PC-3 (cell line): Measurements from ENCODE around the gene ADGRV1. TPM values are rescaled to one million over a fixed set of nuclear protein-coding genes. Genes with fewer than 3 reads are reported as not detected.

Experiments used
- ATAC-seq: fragments of 200-7000 bp; cut with Tn5 transposase; 2 replicates; pipeline ENCODE4 v1.9.1; 2020; ENCODE audit warnings: mild to moderate bottlenecking, moderate library complexity
- BruUV-seq: library from RNA; stranded (reverse); fragments of 400-500 nt; replicated peaks from 2 replicates; lab custom pipeline; 2021; lab: Mats Ljungman, UMichigan
- CTCF ChIA-PET: fragments of 300-600 bp; sonication (Branson Sonifier 250); formaldehyde crosslinking; loops from one replicate; lab custom pipeline; 2022; ENCODE audit warnings: antibody characterized with exemption; lab: Charles Lee
- POLR2A ChIA-PET: fragments of 300-600 bp; sonication (Branson Sonifier 250); formaldehyde crosslinking; loops from one replicate; lab custom pipeline; 2022; ENCODE audit warnings: antibody characterized with exemption; ENCODE audit not compliant: unreplicated experiment; lab: Charles Lee
- DNase-seq: peaks from one replicate; pipeline ENCODE4 v3.0.0-alpha.2; 2015
- H2AFZ ChIP-seq: fragments of 300-600 bp; sonication (generic); 2 replicates; pipeline ENCODE4 v1.6.0; 2016; ENCODE audit warnings: antibody characterized with exemption, low read length
- H3F3A ChIP-seq: fragments of 300-600 bp; sonication (generic); one replicate; pipeline ENCODE4 v1.6.0; 2017; ENCODE audit warnings: antibody characterized with exemption, low read length, control low read depth, mild to moderate bottlenecking; ENCODE audit not compliant: unreplicated experiment
- H3K27ac ChIP-seq: fragments of 300-600 bp; sonication (generic); 2 replicates; pipeline ENCODE4 v1.5.1; 2016; ENCODE audit warnings: mild to moderate bottlenecking, low read length
- H3K27me3 ChIP-seq: fragments of 300-600 bp; sonication (generic); 2 replicates; pipeline ENCODE4 v1.6.1; 2016; ENCODE audit warnings: low read length, mixed read lengths
- H3K36me3 ChIP-seq: fragments of 300-600 bp; sonication (generic); 2 replicates; pipeline ENCODE4 v1.6.1; 2016; ENCODE audit warnings: low read depth, mixed run types, low read length, mixed read lengths
- H3K4me1 ChIP-seq: fragments of 300-600 bp; sonication (generic); 2 replicates; pipeline ENCODE4 v1.5.1; 2016; ENCODE audit warnings: low read length; ENCODE audit not compliant: insufficient read depth
- H3K4me2 ChIP-seq: fragments of 300-600 bp; sonication (generic); 2 replicates; pipeline ENCODE4 v1.6.0; 2016; ENCODE audit warnings: low read length
- H3K4me3 ChIP-seq: fragments of 300-600 bp; sonication (generic); 2 replicates; pipeline ENCODE4 v1.5.1; 2016; ENCODE audit warnings: mild to moderate bottlenecking, low read length, mixed read lengths
- H3K79me2 ChIP-seq: fragments of 300-600 bp; sonication (generic); 2 replicates; pipeline ENCODE4 v1.6.1; 2017; ENCODE audit warnings: low read length, mixed read lengths
- H3K9ac ChIP-seq: fragments of 300-600 bp; sonication (generic); 2 replicates; pipeline ENCODE4 v1.6.0; 2016; ENCODE audit warnings: mild to moderate bottlenecking, low read length
- H3K9me2 ChIP-seq: fragments of 300-600 bp; sonication (generic); replicated peaks from 2 replicates; pipeline ENCODE4 v1.6.1; 2016; ENCODE audit warnings: mixed run types, low read length, mixed read lengths
- H3K9me3 ChIP-seq: fragments of 300-600 bp; sonication (generic); 2 replicates; pipeline ENCODE4 v1.6.1; 2016; ENCODE audit warnings: low read length, mixed read lengths
- H4K20me1 ChIP-seq: fragments of 300-600 bp; sonication (generic); 2 replicates; pipeline ENCODE4 v1.6.1; 2016; ENCODE audit warnings: low read length, mixed read lengths
- CTCF ChIP-seq: fragments of 300-600 bp; sonication (generic); conservative IDR thresholded peaks from 2 replicates; pipeline ENCODE4 v1.5.1; 2017; ENCODE audit warnings: antibody characterized with exemption, low read depth, mild to moderate bottlenecking, low read length
- EZH2 ChIP-seq: fragments of 300-600 bp; sonication (generic); IDR thresholded peaks from one replicate; pipeline ENCODE4 v1.6.1; 2017; ENCODE audit warnings: antibody characterized with exemption, mild to moderate bottlenecking, low read length; ENCODE audit not compliant: unreplicated experiment
- EZH2phosphoT487 ChIP-seq: fragments of 300-600 bp; sonication (generic); IDR thresholded peaks from 2 replicates; pipeline ENCODE4 v1.6.1; 2018; ENCODE audit warnings: mild to moderate bottlenecking, antibody characterized with exemption, low read length, borderline replicate concordance
- intact Hi-C: fragments of 100-400 bp; cut with micrococcal nuclease; formaldehyde crosslinking; loops from 2 replicates; pipeline ENCODE4 v1.9.0; 2023
- total RNA-seq: library from RNA; depleted of rRNA; stranded (reverse); fragments of >200 nt; gene quantifications from 2 replicates; pipeline ENCODE4 v1.2.3, GENCODE V29; 2014

ADGRV1 gene
- total RNA-seq, 1 experiment from 2014 or later, result 22.7 TPM

DNA sequence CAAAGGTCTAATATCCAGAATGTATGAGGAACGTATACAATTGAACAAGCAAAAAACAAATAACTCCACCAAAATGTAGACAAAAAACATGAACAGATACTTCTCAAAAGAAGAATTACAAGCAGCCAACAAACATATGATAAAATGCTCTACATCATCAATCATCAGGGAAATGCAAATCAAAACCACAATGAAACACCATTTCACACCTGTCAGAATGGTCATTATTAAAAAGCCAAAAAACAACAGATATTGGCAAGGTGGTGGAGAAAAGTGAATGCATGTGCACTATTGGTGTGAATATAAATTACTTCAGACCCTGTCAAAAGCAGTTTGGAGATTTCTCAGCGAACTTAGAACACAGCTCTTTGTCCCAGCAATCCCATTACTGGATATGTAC is 510.8 kb downstream of the ADGRV1 start:
- Histone ChIP-seq H3F3A (no peaks in the 10 kb centered on the region), H2AFZ (no peak overlapping the region), H3K9me2 (no peaks in the 10 kb centered on the region), H3K4me2 (no peak overlapping the region), H3K9me3 (no peaks in the 10 kb centered on the region), H3K27ac (no peak overlapping the region), H3K4me1 (peaks cover 13% of the 10 kb centered on the region), H4K20me1 (no peaks in the 10 kb centered on the region), H3K9ac (no peak overlapping the region), H3K36me3 (no peaks in the 10 kb centered on the region), H3K4me3 (no peak overlapping the region), H3K27me3 (no peaks in the 10 kb centered on the region), H3K79me2 (no peaks in the 10 kb centered on the region)
- no peak for DNase-seq
- intact Hi-C loops, result no loop called here
- ChIA-PET POLR2A (no interaction called here), CTCF (no interaction called here)
- no peak for ATAC-seq
- no TSS peak for BruUV-seq
- TF ChIP-seq EZH2 (no peak), CTCF (no peak), EZH2phosphoT487 (no peak)

DNA sequence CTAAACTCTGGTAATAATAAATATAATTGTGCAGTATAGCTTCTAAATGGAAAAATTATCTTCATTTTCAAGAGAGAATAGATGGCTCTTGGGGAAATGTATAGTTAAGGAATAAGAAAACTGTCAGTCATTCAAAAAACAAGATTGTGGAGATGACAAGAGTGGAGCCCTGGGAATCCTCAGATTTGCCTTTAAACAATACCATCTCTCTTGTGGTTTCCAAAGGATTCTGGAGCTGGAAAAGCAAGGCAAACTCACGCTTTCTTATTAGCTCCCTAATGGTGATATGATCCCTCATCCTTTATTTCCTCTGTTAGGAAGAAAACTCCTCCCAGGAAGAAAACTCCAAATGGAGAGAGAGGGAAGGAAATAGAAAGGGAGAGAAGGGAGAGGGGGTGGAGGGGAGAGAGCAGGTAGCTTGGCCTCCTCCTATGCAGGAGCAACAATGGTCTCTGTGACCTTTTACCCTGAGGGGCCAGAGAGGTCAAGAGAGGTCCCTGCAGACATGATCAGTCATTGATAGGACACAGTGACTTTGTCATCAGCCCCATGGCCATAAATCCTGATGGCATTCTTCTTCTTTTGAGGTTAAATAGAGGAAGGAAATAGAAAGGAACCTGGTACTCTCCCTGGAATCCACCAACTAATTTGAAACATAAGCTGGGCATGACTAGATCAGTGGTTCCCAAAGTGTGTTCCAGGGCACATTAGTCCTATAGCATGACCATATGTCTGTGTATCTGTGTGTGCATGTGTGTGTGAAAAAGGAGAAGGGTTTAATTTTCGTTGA is 512.4 kb downstream of the ADGRV1 start:
- Histone ChIP-seq H3K36me3 (no peaks in the 10 kb centered on the region), H3K27ac (no peak overlapping the region), H3K27me3 (no peaks in the 10 kb centered on the region), H3K9me2 (no peaks in the 10 kb centered on the region), H2AFZ (no peak overlapping the region), H3K79me2 (no peaks in the 10 kb centered on the region), H3K4me3 (no peak overlapping the region), H3K4me1 (peaks cover 14% of the 10 kb centered on the region), H4K20me1 (no peaks in the 10 kb centered on the region), H3F3A (no peaks in the 10 kb centered on the region), H3K9me3 (no peaks in the 10 kb centered on the region), H3K4me2 (no peak overlapping the region), H3K9ac (no peak overlapping the region)
- POLR2A ChIA-PET, result interaction anchor here (0.6 kb wide), 1 partner anchor 14 kb away, joined by 5 read pairs; no protein-coding TSS in a partner anchor
- no peak for ATAC-seq
- intact Hi-C loops, result no loop called here
- CTCF ChIA-PET, result no interaction called here
- TF ChIP-seq EZH2phosphoT487 (no peak), CTCF (no peak), EZH2 (no peak)
- BruUV-seq, result no TSS peak
- no peak for DNase-seq

DNA sequence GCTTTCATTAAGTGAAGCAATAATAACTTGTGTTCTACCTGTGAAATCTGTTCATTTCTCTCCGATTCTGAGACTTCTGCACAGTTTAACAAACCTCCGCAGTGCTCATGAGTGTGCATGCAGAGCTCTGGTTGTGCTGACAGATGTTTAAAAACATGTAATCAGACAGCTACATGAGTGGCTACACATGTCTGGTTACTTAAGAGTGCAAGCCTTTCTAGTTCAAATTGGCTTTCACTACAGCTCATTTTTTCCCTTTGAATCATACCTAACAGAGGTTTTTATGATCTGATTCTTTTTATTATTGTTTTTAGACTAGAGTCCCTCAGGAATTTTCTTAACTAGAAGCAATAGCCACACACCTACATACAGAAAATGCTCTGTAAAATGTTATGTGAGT is 514.3 kb downstream of the ADGRV1 start:
- H3K36me3 ChIP-seq, result no peaks in the 10 kb centered on the region
- TF ChIP-seq EZH2, result no peak
- TF ChIP-seq CTCF, result no peak
- no peak for TF ChIP-seq EZH2phosphoT487
- BruUV-seq, result no TSS peak
- DNase-seq (peak; percentile 51), ATAC-seq (peak; percentile 74)
- intact Hi-C loops, result no loop called here
- no peaks in the 10 kb centered on the region for H3F3A ChIP-seq
- H3K4me3 ChIP-seq, result no peak overlapping the region
- no peak overlapping the region for H3K9ac ChIP-seq
- ChIA-PET CTCF (interaction anchor here (0.6 kb wide), 1 partner anchor 140 kb away, joined by 3 read pairs; no protein-coding TSS in a partner anchor), POLR2A (interaction anchor here (0.7 kb wide), 1 partner anchor 193 kb away, joined by 3 read pairs; no protein-coding TSS in a partner anchor)
- no peaks in the 10 kb centered on the region for H3K79me2 ChIP-seq
- peaks cover 28% of the 10 kb centered on the region for H3K4me1 ChIP-seq
- H3K9me2 ChIP-seq, result no peaks in the 10 kb centered on the region
- H3K27me3 ChIP-seq, result no peaks in the 10 kb centered on the region
- no peaks in the 10 kb centered on the region for H4K20me1 ChIP-seq
- H2AFZ ChIP-seq, result no peak overlapping the region
- no peaks in the 10 kb centered on the region for H3K9me3 ChIP-seq
- H3K4me2 ChIP-seq, result 0 out of 2 replicates have a peak overlapping the region, but pooled peaks have one; percentile 4
- H3K27ac ChIP-seq, result no peak overlapping the region
